ENCODE results near the gene NEUROG3. TPM values are rescaled to one million over a fixed set of nuclear protein-coding genes. Genes with fewer than 3 reads are reported as not detected.
"Not testable (repeated sequence)": the region's sequence is repeated elsewhere in the genome, so short reads cannot be mapped to it uniquely, and the experiment has no call there.

NEUROG3 gene
- total and polyA plus RNA-seq, 2 of the 13 experiments (the other 11 are each of a cell fraction or from before 2014, with no cell fraction given), result not detected

GRCh38 chr10:69537449-69537848, 35.8 kb downstream of the NEUROG3 start:
- Histone ChIP-seq H3K27me3 (ENCODE audit: control insufficient read depth in 1 of 2, insufficient read depth in 2 of 2, low read length in 2 of 2) (no peaks in the 10 kb centered on the region; a peak in 1 of 5 replicates), H3K9me3 (ENCODE audit: low read length) (peaks cover 16% of the 10 kb centered on the region), H4K20me1 (ENCODE audit: insufficient read depth, low read length) (no peaks in the 10 kb centered on the region), H3K4me2 (ENCODE audit: low read depth, low read length) (no peak overlapping the region), H3K79me2 (ENCODE audit: insufficient read depth, low read length) (no peaks in the 10 kb centered on the region), H2AFZ (ENCODE audit: low read length) (no peak overlapping the region), H3K36me3 (replicated peaks in 1 of 2; ENCODE audit: control insufficient read depth in 1 of 2, insufficient read depth in 2 of 2, low read length in 2 of 2) (no peaks in the 10 kb centered on the region), H3K4me3 (replicated peaks in 1 of 3; ENCODE audit: insufficient read depth in 1 of 3, low read depth in 2 of 3, low read length in 3 of 3) (no peak overlapping the region), H3K27ac (ENCODE audit: extremely low read length, insufficient read depth, low read length) (no peak overlapping the region), H3K9ac (ENCODE audit: insufficient read depth, low read depth, low read length) (no peak overlapping the region), H3K4me1 (ENCODE audit: insufficient read depth, low read length) (no peaks in the 10 kb centered on the region)
- CTCF ChIA-PET (ENCODE audit: low intra/inter-chr PET ratio, low total read pairs), result no interaction called here
- BruUV-seq (replicated peaks), result no TSS peak
- 4% methylated on average over 6 of the region's 6 CpGs for WGBS (ENCODE audit: low lambda C conversion rate)
- POLR2A ChIA-PET, result no interaction called here
- in situ Hi-C loops (cut with HindIII; ENCODE audit: extremely low pct_ligation_motif_present, low pct_unique_long_range_greater_than_20kb), result no loop called here
- no peak for FAIRE-seq
- ATAC-seq, result no peak
- TF ChIP-seq BCL6 (CRISPR knock-in tag; IDR thresholded peaks at IDR 0.05) (no peak), ATF7 (IDR thresholded peaks at IDR 0.05) (peak; percentile 99), ATF7 (CRISPR knock-in tag; IDR thresholded peaks at IDR 0.05) (no peak), SNAPC4 (CRISPR knock-in tag; IDR thresholded peaks at IDR 0.05) (no peak), CREB1 (IDR thresholded peaks at IDR 0.05) (peak; percentile 95), CREB1 (CRISPR knock-in tag; IDR thresholded peaks at IDR 0.05) (no peak)
- no peak for DNase-seq (ENCODE audit: low spot score)
- intact Hi-C loops (cut with micrococcal nuclease; ENCODE audit: unreplicated experiment), result no loop called here

GRCh38 chr10:69536521-69536920, 36.7 kb downstream of the NEUROG3 start:
- FAIRE-seq; H3K4me1 ChIP-seq (ENCODE audit: insufficient read depth, low read length); H3K4me2 ChIP-seq (ENCODE audit: low read depth, low read length); in situ Hi-C loops (cut with HindIII; ENCODE audit: extremely low pct_ligation_motif_present, low pct_unique_long_range_greater_than_20kb); H2AFZ ChIP-seq (ENCODE audit: low read length); intact Hi-C loops (cut with micrococcal nuclease; ENCODE audit: unreplicated experiment); H3K9ac ChIP-seq (ENCODE audit: insufficient read depth, low read depth, low read length); H3K27me3 ChIP-seq (ENCODE audit: control insufficient read depth in 1 of 2, insufficient read depth in 2 of 2, low read length in 2 of 2); POLR2A ChIA-PET; H3K27ac ChIP-seq (ENCODE audit: extremely low read length, insufficient read depth, low read length); CTCF ChIA-PET (ENCODE audit: low intra/inter-chr PET ratio, low total read pairs); H4K20me1 ChIP-seq (ENCODE audit: insufficient read depth, low read length); BruUV-seq (replicated peaks); H3K79me2 ChIP-seq (ENCODE audit: insufficient read depth, low read length); ATAC-seq; H3K36me3 ChIP-seq (replicated peaks in 1 of 2; ENCODE audit: control insufficient read depth in 1 of 2, insufficient read depth in 2 of 2, low read length in 2 of 2); DNase-seq (ENCODE audit: low spot score); H3K4me3 ChIP-seq (replicated peaks in 1 of 3; ENCODE audit: insufficient read depth in 1 of 3, low read depth in 2 of 3, low read length in 3 of 3): not testable (repeated sequence)
- peaks cover 13% of the 10 kb centered on the region for H3K9me3 ChIP-seq (ENCODE audit: low read length)
- 28% methylated on average over 11 of the region's 11 CpGs for WGBS (ENCODE audit: low lambda C conversion rate)
